SK-N-SH (cell line): ENCODE measurements around the gene GLIS1. TPM values are rescaled to one million over a fixed set of nuclear protein-coding genes. Genes with fewer than 3 reads are reported as not detected.

Experiments used
- CTCF ChIA-PET: fragments of 300-600, 350-600 bp; formaldehyde crosslinking; extraction: SDS; loops from one replicate; lab custom pipeline; 2021; lab: Yijun Ruan, JAX
- POLR2A ChIA-PET: fragments of 350-600 bp; sonication (Branson Sonifier 250); formaldehyde crosslinking; extraction: SDS; loops from one replicate; lab custom pipeline; 2020; ENCODE audit warnings: antibody characterized with exemption, inconsistent platforms; lab: Yijun Ruan, JAX
- DNase-seq: peaks from one replicate; pipeline ENCODE4 v3.0.0; 2012
- H2AFZ ChIP-seq: fragments of 200-600 bp; sonication (generic); 2 replicates; pipeline ENCODE4 v1.8.1; 2016; ENCODE audit warnings: antibody characterized with exemption, mild to moderate bottlenecking, low read depth
- H3F3A ChIP-seq: fragments of 200-600 bp; sonication (generic); replicated peaks from 2 replicates; pipeline ENCODE3; 2016; ENCODE audit warnings: antibody characterized with exemption, mild to moderate bottlenecking; ENCODE audit not compliant: insufficient read depth
- H3K27ac ChIP-seq, 2 experiments: fragments of 200-500 bp in 1 of 2; fragments of 200-600 bp in 1 of 2; sonication (Bioruptor generic) in 1 of 2; sonication (generic), shearing (Covaris generic) in 1 of 2; 2 replicates each; pipeline versions ENCODE4 v1.5.1 to v1.6.1; 2014 to 2016; ENCODE audit warnings: low read depth in 2 of 2, inconsistent platforms in 1 of 2, low read length in 1 of 2, mild to moderate bottlenecking in 1 of 2, mixed read lengths in 1 of 2
- H3K27me3 ChIP-seq: fragments of 200-600 bp; sonication (generic), shearing (Covaris generic); 2 replicates; pipeline ENCODE4 v1.6.1; 2016; ENCODE audit warnings: mixed run types; ENCODE audit not compliant: insufficient read depth
- H3K36me3 ChIP-seq, 2 experiments: fragments of 200-500 bp in 1 of 2; fragments of 200-600 bp in 1 of 2; sonication (Bioruptor generic) in 1 of 2; sonication (generic) in 1 of 2; replicated peaks in 1 of 2; 2 replicates each; pipeline versions ENCODE3 to v1.5.1; 2014 to 2016; ENCODE audit warnings: low read length in 1 of 2, mild to moderate bottlenecking in 1 of 2; ENCODE audit not compliant: insufficient read depth in 2 of 2, control insufficient read depth in 1 of 2
- H3K4me1 ChIP-seq, 2 experiments: fragments of 200-500 bp in 1 of 2; fragments of 200-600 bp in 1 of 2; sonication (Bioruptor generic) in 1 of 2; sonication (generic), shearing (Covaris generic) in 1 of 2; 2 replicates each; pipeline versions ENCODE4 v1.5.1 to v1.6.1; 2014 to 2016; ENCODE audit warnings: low read depth in 1 of 2, low read length in 1 of 2, mixed run types in 1 of 2; ENCODE audit not compliant: insufficient read depth in 2 of 2, control insufficient read depth in 1 of 2
- H3K4me2 ChIP-seq: fragments of 200-600 bp; sonication (generic), shearing (Covaris generic); 2 replicates; pipeline ENCODE4 v1.6.1; 2017; ENCODE audit warnings: mixed run types
- H3K4me3 ChIP-seq, 2 experiments: fragments of 200-500 bp in 1 of 2; fragments of 200-600 bp in 1 of 2; sonication (Bioruptor generic) in 1 of 2; sonication (generic), shearing (Covaris generic) in 1 of 2; 2 replicates each; pipeline versions ENCODE4 v1.5.1 to v1.8.1; 2014 to 2016; ENCODE audit warnings: low read depth in 2 of 2, inconsistent platforms in 1 of 2, low read length in 1 of 2, mild to moderate bottlenecking in 1 of 2, mixed read lengths in 1 of 2, moderate library complexity in 1 of 2
- H3K79me2 ChIP-seq: fragments of 200-600 bp; sonication (generic); 2 replicates; pipeline ENCODE4 v1.8.1; 2017; ENCODE audit warnings: mild to moderate bottlenecking; ENCODE audit not compliant: insufficient read depth
- H3K9ac ChIP-seq: fragments of 200-600 bp; sonication (generic); 2 replicates; pipeline ENCODE4 v1.6.1; 2017; ENCODE audit warnings: mixed run types
- H3K9me2 ChIP-seq: fragments of 200-600 bp; sonication (generic); 2 replicates; pipeline ENCODE4 v1.6.1; 2017; ENCODE audit warnings: mixed run types
- H3K9me3 ChIP-seq: fragments of 200-600 bp; sonication (generic); 2 replicates; pipeline ENCODE4 v1.6.1; 2017; ENCODE audit warnings: mixed run types, mild to moderate bottlenecking, moderate library complexity
- H4K20me1 ChIP-seq: fragments of 200-600 bp; sonication (generic); 2 replicates; pipeline ENCODE4 v1.6.1; 2017; ENCODE audit warnings: mild to moderate bottlenecking, mixed run types; ENCODE audit not compliant: insufficient read depth
- CHD2 ChIP-seq: fragments of 150-350 bp; IDR thresholded peaks from 2 replicates; pipeline ENCODE4 v1.6.1; 2018; ENCODE audit warnings: low read length; ENCODE audit not compliant: partially characterized antibody
- CTCF ChIP-seq: fragments of 200-600 bp; sonication (generic); IDR thresholded peaks from 2 replicates; pipeline ENCODE4 v1.6.1; 2017; ENCODE audit warnings: antibody characterized with exemption, mild to moderate bottlenecking, moderate library complexity
- EP300 ChIP-seq, 2 experiments: IDR thresholded peaks; 2 replicates each; pipeline versions ENCODE4 v1.4.0 to v1.6.1; 2012; ENCODE audit warnings: borderline replicate concordance in 1 of 2, low read depth in 1 of 2, low read length in 1 of 2
- FOXJ3 ChIP-seq: sonication (generic); formaldehyde crosslinking; IDR thresholded peaks from 2 replicates; pipeline ENCODE4 v1.5.1; 2020; ENCODE audit warnings: mild to moderate bottlenecking, missing genetic modification reagents
- GABPA ChIP-seq: IDR thresholded peaks from 2 replicates; pipeline ENCODE4 v1.4.0; 2012; ENCODE audit warnings: low read depth, mild to moderate bottlenecking
- IRF3 ChIP-seq: fragments of 150-350 bp; IDR thresholded peaks from 2 replicates; pipeline ENCODE4 v1.6.1; 2016; ENCODE audit warnings: mild to moderate bottlenecking, low read depth, low read length
- JUND ChIP-seq: IDR thresholded peaks from 2 replicates; pipeline ENCODE4 v1.4.0; 2012
- MAX ChIP-seq: IDR thresholded peaks from 2 replicates; pipeline ENCODE4 v1.4.0; 2012; ENCODE audit warnings: low read depth
- MEF2A ChIP-seq: IDR thresholded peaks from 2 replicates; pipeline ENCODE4 v1.4.0; 2012; ENCODE audit warnings: low read depth, borderline replicate concordance
- NFIC ChIP-seq: IDR thresholded peaks from 2 replicates; pipeline ENCODE4 v1.4.0; 2012; ENCODE audit warnings: borderline replicate concordance
- PBX3 ChIP-seq: IDR thresholded peaks from 2 replicates; pipeline ENCODE4; 2012
- POLR2AphosphoS5 ChIP-seq: IDR thresholded peaks from 2 replicates; pipeline ENCODE4 v1.6.1; 2012; ENCODE audit warnings: low read depth, low read length
- RCOR1 ChIP-seq: fragments of 150-350 bp; IDR thresholded peaks from 2 replicates; pipeline ENCODE4 v1.6.1; 2017; ENCODE audit warnings: antibody characterized with exemption, low read length
- REST ChIP-seq: IDR thresholded peaks from 2 replicates; pipeline ENCODE4 v1.6.1; 2012; ENCODE audit warnings: mild to moderate bottlenecking, low read depth, low read length, moderate library complexity
- RFX5 ChIP-seq: IDR thresholded peaks from 2 replicates; pipeline ENCODE4 v1.6.1; 2012; ENCODE audit warnings: mild to moderate bottlenecking, improper control_type of control experiment, low read length
- TEAD4 ChIP-seq: IDR thresholded peaks from 2 replicates; pipeline ENCODE4 v1.4.0; 2012; ENCODE audit warnings: mild to moderate bottlenecking, borderline replicate concordance; ENCODE audit not compliant: insufficient read depth
- USF1 ChIP-seq: IDR thresholded peaks from 2 replicates; pipeline ENCODE4 v1.4.0; 2012; ENCODE audit warnings: low read depth, borderline replicate concordance
- USF2 ChIP-seq: fragments of 150-350 bp; IDR thresholded peaks from 2 replicates; pipeline ENCODE4 v1.6.1; 2017; ENCODE audit warnings: antibody characterized with exemption, low read length, low read depth, borderline replicate concordance
- YY1 ChIP-seq: IDR thresholded peaks from 2 replicates; pipeline ENCODE4 v1.4.0; 2012; ENCODE audit warnings: low read depth, mild to moderate bottlenecking
- WGBS: methylation state at CpG from one replicate; pipeline ENCODE4 v1.1.6; 2017; ENCODE audit warnings: low lambda C conversion rate; 5-methylcytosine and 5-hydroxymethylcytosine counted together
- polyA plus RNA-seq, 3 experiments: library from polyadenylated mRNA; depleted of rRNA; stranded (reverse); fragments of >200 nt; gene quantifications; 2 replicates each; pipeline ENCODE4 v1.2.3, GENCODE V29; 2012

Gene GLIS1
- polyA plus RNA-seq, 1 of the 3 experiments (the other 2 are of a cell fraction) = 0.13 TPM

- no peak for TF ChIP-seq USF2
Measured at GRCh38 chr1:53477651-53478501, 261.1 kb downstream of the GLIS1 start (continued).

GRCh38 chr1:53476579-53476978 is 262.4 kb downstream of the GLIS1 start:
- Histone ChIP-seq H3K9me3 (no peaks in the 10 kb centered on the region), H3K79me2 (no peaks in the 10 kb centered on the region), H3K4me3 (no peak overlapping the region), H3K4me1 (peaks cover 0 to 27% of the 10 kb centered on the region in 2 experiments; a peak in 1 of 4 replicates), H3K27ac (no peak overlapping the region), H3K9ac (no peak overlapping the region), H4K20me1 (no peaks in the 10 kb centered on the region), H3F3A (no peaks in the 10 kb centered on the region), H3K4me2 (no peak overlapping the region), H3K9me2 (no peaks in the 10 kb centered on the region), H3K36me3 (no peaks in the 10 kb centered on the region), H2AFZ (no peak overlapping the region), H3K27me3 (peaks cover 8% of the 10 kb centered on the region; the same call in 1 of the 2 replicates)
- POLR2A ChIA-PET = no interaction called here
- DNase-seq = no peak
- WGBS = 61% methylated on average over 8 of the region's 8 CpGs
- CTCF ChIA-PET = interaction anchor here (0.8 to 1.1 kb wide), 3 partner anchors 9 to 209 kb away, joined by 3 read pairs; no protein-coding TSS in a partner anchor
- no peak for TF ChIP-seq MAX
- no peak for TF ChIP-seq USF2
- no peak for TF ChIP-seq FOXJ3 (CRISPR knock-in tag)
- TF ChIP-seq USF1 = no peak
- no peak for TF ChIP-seq TEAD4
- no peak for TF ChIP-seq POLR2AphosphoS5
- no peak for TF ChIP-seq CTCF
- TF ChIP-seq PBX3 = no peak
- TF ChIP-seq EP300 (IDR thresholded peaks at IDR 0.05; ENCODE audit: borderline replicate concordance in 1 of 2, low read depth in 1 of 2, low read length in 1 of 2) = no peak
- no peak for TF ChIP-seq REST
- no peak for TF ChIP-seq MEF2A
- no peak for TF ChIP-seq IRF3
- TF ChIP-seq RFX5 = no peak
- TF ChIP-seq RCOR1 = no peak
- no peak for TF ChIP-seq NFIC
- no peak for TF ChIP-seq GABPA
- TF ChIP-seq YY1 = no peak
- TF ChIP-seq CHD2 = no peak
- no peak for TF ChIP-seq JUND
